K562 (cell line): ENCODE measurements around the gene ACAA2. TPM values are rescaled to one million over a fixed set of nuclear protein-coding genes. Genes with fewer than 3 reads are reported as not detected.

Experiments
- ATAC-seq: fragments of 200-7000 bp; cut with Tn5 transposase; 3 replicates; pipeline ENCODE4 v1.9.1; 2020; ENCODE audit warnings: moderate library complexity
- BruUV-seq: library from RNA; stranded (reverse); fragments of 400-500 nt; replicated peaks from 2 replicates; lab custom pipeline; 2021; lab: Mats Ljungman, UMichigan
- CTCF ChIA-PET: fragments of 300-600 bp; formaldehyde crosslinking; extraction: SDS; loops from one replicate; lab custom pipeline; 2021; ENCODE audit warnings: low intra/inter-chr PET ratio; lab: Yijun Ruan, JAX
- POLR2A ChIA-PET: fragments of 300-600, 350-650 bp; sonication (Branson Sonifier 250); formaldehyde crosslinking; extraction: SDS; loops from one replicate; lab custom pipeline; 2021; ENCODE audit warnings: antibody characterized with exemption, inconsistent platforms; lab: Yijun Ruan, JAX
- DNase-seq, 4 experiments: peaks; one replicate each; pipeline versions ENCODE4 v3.0.0 to v3.0.0-alpha.2; 2011 to 2018; ENCODE audit warnings: low spot score in 3 of 4, mixed read lengths in 3 of 4; ENCODE audit errors: extremely low read depth in 1 of 4
- FAIRE-seq: peaks from 2 replicates; lab custom pipeline; 2011; peaks lifted over from hg19 to GRCh38; lab: Jason Lieb, UNC
- H2AFZ ChIP-seq: 2 replicates; pipeline ENCODE4 v1.6.0; 2011; ENCODE audit warnings: low read depth, low read length, control low read depth, inconsistent platforms
- H3K27ac ChIP-seq: fragments of 200-600 bp; 3 replicates; pipeline ENCODE4 v1.8.0; 2011; ENCODE audit warnings: low read depth, mild to moderate bottlenecking, control low read depth, inconsistent platforms, low read length, moderate library complexity, mixed read lengths; ENCODE audit errors: extremely low read depth
- H3K27me3 ChIP-seq, 2 experiments: fragments of 300-600 bp in 1 of 2; 2 replicates in 1 of 2; 3 replicates in 1 of 2; pipeline versions ENCODE4 v1.6.0 to v1.8.0; 2011; ENCODE audit warnings: inconsistent platforms in 2 of 2, low read length in 2 of 2, mild to moderate bottlenecking in 1 of 2, mixed read lengths in 1 of 2, moderate library complexity in 1 of 2; ENCODE audit not compliant: control insufficient read depth in 2 of 2, insufficient read depth in 2 of 2
- H3K36me3 ChIP-seq: fragments of 300-600 bp; 3 replicates; pipeline ENCODE4 v1.8.0; 2011; ENCODE audit warnings: mild to moderate bottlenecking, low read length, inconsistent platforms; ENCODE audit not compliant: control insufficient read depth, insufficient read depth
- H3K4me1 ChIP-seq, 2 experiments: fragments of 200-600 bp in 1 of 2; replicated peaks in 1 of 2; 2 replicates in 1 of 2; 3 replicates in 1 of 2; pipeline versions ENCODE4 v1.5.1 to v1.8.0; 2011; ENCODE audit warnings: inconsistent platforms in 2 of 2, low read length in 2 of 2, mild to moderate bottlenecking in 1 of 2, mixed read lengths in 1 of 2, moderate library complexity in 1 of 2; ENCODE audit not compliant: control insufficient read depth in 2 of 2, insufficient read depth in 2 of 2
- H3K4me2 ChIP-seq: 2 replicates; pipeline ENCODE4 v1.6.1; 2011; ENCODE audit warnings: low read length, control low read depth, inconsistent platforms, mixed read lengths; ENCODE audit not compliant: insufficient read depth
- H3K4me3 ChIP-seq: fragments of 200-600 bp; sonication (generic), shearing (Covaris generic); 2 replicates; pipeline ENCODE4 v1.5.1; 2016; ENCODE audit warnings: control low read depth, inconsistent platforms
- H3K79me2 ChIP-seq: fragments of 200-600 bp; 3 replicates; pipeline ENCODE4 v1.8.0; 2011; ENCODE audit warnings: low read length, inconsistent platforms; ENCODE audit not compliant: control insufficient read depth, insufficient read depth
- H3K9ac ChIP-seq, 2 experiments: 2 replicates each; pipeline versions ENCODE4 v1.6.0 to v1.6.1; 2011; ENCODE audit warnings: low read depth in 2 of 2, low read length in 2 of 2, control low read depth in 1 of 2, inconsistent platforms in 1 of 2, mild to moderate bottlenecking in 1 of 2, mixed read lengths in 1 of 2; ENCODE audit not compliant: insufficient read depth in 1 of 2
- H3K9me1 ChIP-seq: one replicate; pipeline ENCODE4 v1.6.0; 2011; ENCODE audit warnings: inconsistent platforms, mild to moderate bottlenecking, low read length, moderate library complexity; ENCODE audit not compliant: control insufficient read depth, insufficient read depth
- H3K9me3 ChIP-seq: replicated peaks from 2 replicates; pipeline ENCODE4 v1.5.1; 2011; ENCODE audit warnings: low read depth, low read length, inconsistent platforms; ENCODE audit not compliant: control insufficient read depth, insufficient read depth
- H4K20me1 ChIP-seq: replicated peaks from 2 replicates; pipeline ENCODE4 v1.6.1; 2011; ENCODE audit warnings: low read length, inconsistent platforms, mixed read lengths; ENCODE audit not compliant: control insufficient read depth, insufficient read depth
- CHD2 ChIP-seq: IDR thresholded peaks from 2 replicates; pipeline ENCODE4 v1.6.1; 2011; ENCODE audit warnings: low read depth, low read length
- ELF2 ChIP-seq: fragments of 250-450 bp; sonication (Bioruptor Pico); IDR thresholded peaks from 2 replicates; pipeline ENCODE4 v1.5.0; 2021; ENCODE audit warnings: mild to moderate bottlenecking
- HNRNPK ChIP-seq: fragments of 200-400 bp; formaldehyde crosslinking; IDR thresholded peaks from one replicate; pipeline ENCODE4 v1.6.1; 2018; ENCODE audit warnings: mild to moderate bottlenecking, low read depth, low read length; ENCODE audit not compliant: poor library complexity, severe bottlenecking
- KDM1A ChIP-seq, 2 experiments: fragments of 450-650 bp; IDR thresholded peaks; 2 replicates each; pipeline ENCODE4 v1.6.1; 2016; ENCODE audit warnings: mild to moderate bottlenecking in 2 of 2
- MIER1 ChIP-seq: fragments of 450-650 bp; IDR thresholded peaks from 2 replicates; pipeline ENCODE4 v1.6.1; 2016; ENCODE audit warnings: antibody characterized with exemption, mild to moderate bottlenecking, low read depth
- POLR2H ChIP-seq: IDR thresholded peaks from 2 replicates; pipeline ENCODE4 v1.6.1; 2016; ENCODE audit warnings: missing genetic modification characterization, low read depth, mild to moderate bottlenecking, control low read depth, missing compliant biosample characterization, moderate library complexity
- SMARCA4 ChIP-seq: fragments of 450-650 bp; IDR thresholded peaks from 2 replicates; pipeline ENCODE4 v1.6.1; 2016
- SRF ChIP-seq, 2 experiments: fragments of 250-450, 450-650 bp in 1 of 2; sonication (Bioruptor Pico) in 1 of 2; sonication (generic) in 1 of 2; formaldehyde crosslinking; IDR thresholded peaks; 2 replicates each; pipeline versions ENCODE4 v1.5.0 to v1.5.1; 2020 to 2022; ENCODE audit warnings: mild to moderate bottlenecking in 1 of 2, missing genetic modification reagents in 1 of 2
- ZNF146 ChIP-seq: IDR thresholded peaks from one replicate; pipeline ENCODE4 v1.6.1; 2018; ENCODE audit warnings: missing compliant biosample characterization; ENCODE audit not compliant: unreplicated experiment
- WGBS: fragments of 100-300 bp; shearing (Covaris generic); methylation state at CpG from one replicate; pipeline ENCODE4 v1.1.6; 2016; ENCODE audit warnings: low coverage, mixed read lengths; ENCODE audit not compliant: insufficient coverage; ENCODE audit errors: missing lambda C conversion rate; 5-methylcytosine and 5-hydroxymethylcytosine counted together
- in situ Hi-C: fragments of 300-500 bp; cut with MboI; formaldehyde crosslinking; loops from 4 replicates; pipeline ENCODE4 v1.15.0; 2018; ENCODE audit warnings: inconsistent platforms, mixed read lengths
- intact Hi-C: fragments of 100-400 bp; cut with micrococcal nuclease; formaldehyde crosslinking; loops from 2 replicates; pipeline ENCODE4 v1.14.2; 2022
- polyA plus RNA-seq, 8 experiments: library from polyadenylated mRNA; depleted of rRNA in 4 of 8; stranded (reverse) in 5 of 8; unstranded in 3 of 8; fragments of >200 nt; fragmentation: Nextera tagmentation in 2 of 8; fragmentation: Illumina TruSeq in 1 of 8; extraction: Ambion mirVana in 2 of 8; extraction: Trizol in 1 of 8; gene quantifications; 2 replicates each; pipeline versions ENCODE4 v1.2.1 to v1.2.3, GENCODE V29; 2011 to 2014; ENCODE audit warnings: inconsistent platforms in 1 of 8, missing spikeins in 1 of 8
- total RNA-seq, 7 experiments: library from RNA; depleted of rRNA in 6 of 7; stranded (reverse); fragments of >200 nt in 6 of 7; fragmentation: Illumina TruSeq in 2 of 7; extraction: Trizol in 2 of 7; gene quantifications; 2 replicates each; pipeline versions ENCODE4 v1.2.1 to v1.2.3, GENCODE V29; 2011 to 2021; ENCODE audit warnings: low replicate concordance in 1 of 7
- TF ChIP-seq, protein P1 (sequence below): sonication (generic); formaldehyde crosslinking; IDR thresholded peaks from 2 replicates; pipeline ENCODE4 v1.8.1; 2023; ENCODE audit warnings: mild to moderate bottlenecking, missing genetic modification reagents

The ACAA2 gene
- total and polyA plus RNA-seq, 9 of the 15 experiments (the other 6 are each of a cell fraction or from before 2014, with no cell fraction given), result 13.2 to 31.5 (median 21.7) TPM

DNA sequence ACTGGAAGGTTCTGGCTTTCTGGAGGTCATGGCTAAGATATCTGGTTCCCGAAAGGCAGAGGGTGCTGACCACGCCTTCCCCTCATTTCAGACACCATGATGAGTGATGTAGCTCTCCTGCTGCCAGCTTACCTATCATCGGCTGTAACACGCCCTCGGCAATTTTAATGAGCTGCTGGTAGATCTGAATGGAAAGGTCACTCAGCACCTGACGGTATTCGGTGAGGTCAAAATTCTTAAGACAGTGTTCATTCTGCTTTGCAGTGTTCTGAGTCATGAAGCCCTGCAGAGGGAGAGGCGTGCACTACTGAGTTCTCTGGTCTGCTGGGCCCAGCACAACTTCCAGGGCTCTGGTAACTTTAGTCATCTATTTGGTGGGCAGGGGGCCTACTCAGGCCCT, 25.7 kb upstream of the ACAA2 start:
- no TSS peak for BruUV-seq
- H3K27me3 ChIP-seq, result peaks cover 0 to 7% of the 10 kb centered on the region in 2 experiments; a peak in 3 of 5 replicates
- in situ Hi-C loops, result no loop called here
- no peak overlapping the region for H3K9ac ChIP-seq
- no peak overlapping the region for H3K4me3 ChIP-seq
- DNase-seq, result no peak
- no peak for TF ChIP-seq ZNF146 (CRISPR knock-in tag)
- H3K4me1 ChIP-seq, result no peaks in the 10 kb centered on the region
- H3K9me1 ChIP-seq, result no peaks in the 10 kb centered on the region
- H2AFZ ChIP-seq, result no peak overlapping the region
- 14% methylated on average over 5 of the region's 8 CpGs for WGBS
- ATAC-seq, result no peak
- H3K36me3 ChIP-seq, result no peaks in the 10 kb centered on the region
- no peak overlapping the region for H3K27ac ChIP-seq
- FAIRE-seq, result no peak
- intact Hi-C loops, result no loop called here
- POLR2A ChIA-PET, result no interaction called here
- no peak overlapping the region for H3K4me2 ChIP-seq
- no peaks in the 10 kb centered on the region for H3K79me2 ChIP-seq
- H3K9me3 ChIP-seq, result no peaks in the 10 kb centered on the region
- H4K20me1 ChIP-seq, result no peaks in the 10 kb centered on the region
- CTCF ChIA-PET, result no interaction called here

DNA sequence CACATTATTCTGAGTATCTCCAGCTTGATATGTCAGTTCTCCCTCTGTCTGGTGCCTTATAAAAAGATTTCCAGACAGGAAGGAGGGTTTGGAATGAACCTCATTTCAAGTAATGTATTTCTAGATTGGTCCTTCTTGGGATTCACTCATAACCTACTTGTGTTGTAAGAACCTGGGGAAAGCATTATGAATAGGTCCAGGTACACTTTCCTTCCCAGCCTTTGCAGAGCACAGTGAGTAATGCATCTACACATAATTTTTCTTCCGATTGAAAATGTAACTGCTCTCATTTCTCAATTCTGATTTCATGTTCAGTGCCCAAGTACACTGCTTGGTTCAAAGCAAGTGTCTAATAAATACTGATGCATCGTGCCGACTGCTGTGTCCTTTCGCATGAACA, 25.0 kb upstream of the ACAA2 start:
- no TSS peak for BruUV-seq
- Histone ChIP-seq H2AFZ (no peak overlapping the region), H3K9me1 (no peaks in the 10 kb centered on the region), H3K9ac (no peak overlapping the region), H3K4me1 (no peaks in the 10 kb centered on the region), H4K20me1 (no peaks in the 10 kb centered on the region), H3K79me2 (no peaks in the 10 kb centered on the region), H3K36me3 (no peaks in the 10 kb centered on the region), H3K27ac (no peak overlapping the region), H3K27me3 (peaks cover 0 to 7% of the 10 kb centered on the region in 2 experiments; a peak in 3 of 5 replicates), H3K4me2 (no peak overlapping the region), H3K4me3 (no peak overlapping the region), H3K9me3 (no peaks in the 10 kb centered on the region)
- DNase-seq (no peak), ATAC-seq (no peak), FAIRE-seq (no peak)
- 13% methylated on average over 4 of the region's 4 CpGs for WGBS
- no peak for TF ChIP-seq CHD2
- no peak for TF ChIP-seq POLR2H
- no peak for TF ChIP-seq SMARCA4
- no peak for TF ChIP-seq MIER1
- TF ChIP-seq KDM1A (IDR thresholded peaks at IDR 0.05), result no peak
- TF ChIP-seq SRF (CRISPR knock-in tag; IDR thresholded peaks at IDR 0.05), result no peak
- TF ChIP-seq, protein P1, sequence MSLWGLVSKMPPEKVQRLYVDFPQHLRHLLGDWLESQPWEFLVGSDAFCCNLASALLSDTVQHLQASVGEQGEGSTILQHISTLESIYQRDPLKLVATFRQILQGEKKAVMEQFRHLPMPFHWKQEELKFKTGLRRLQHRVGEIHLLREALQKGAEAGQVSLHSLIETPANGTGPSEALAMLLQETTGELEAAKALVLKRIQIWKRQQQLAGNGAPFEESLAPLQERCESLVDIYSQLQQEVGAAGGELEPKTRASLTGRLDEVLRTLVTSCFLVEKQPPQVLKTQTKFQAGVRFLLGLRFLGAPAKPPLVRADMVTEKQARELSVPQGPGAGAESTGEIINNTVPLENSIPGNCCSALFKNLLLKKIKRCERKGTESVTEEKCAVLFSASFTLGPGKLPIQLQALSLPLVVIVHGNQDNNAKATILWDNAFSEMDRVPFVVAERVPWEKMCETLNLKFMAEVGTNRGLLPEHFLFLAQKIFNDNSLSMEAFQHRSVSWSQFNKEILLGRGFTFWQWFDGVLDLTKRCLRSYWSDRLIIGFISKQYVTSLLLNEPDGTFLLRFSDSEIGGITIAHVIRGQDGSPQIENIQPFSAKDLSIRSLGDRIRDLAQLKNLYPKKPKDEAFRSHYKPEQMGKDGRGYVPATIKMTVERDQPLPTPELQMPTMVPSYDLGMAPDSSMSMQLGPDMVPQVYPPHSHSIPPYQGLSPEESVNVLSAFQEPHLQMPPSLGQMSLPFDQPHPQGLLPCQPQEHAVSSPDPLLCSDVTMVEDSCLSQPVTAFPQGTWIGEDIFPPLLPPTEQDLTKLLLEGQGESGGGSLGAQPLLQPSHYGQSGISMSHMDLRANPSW (CRISPR knock-in tag), result no peak
- no peak for TF ChIP-seq HNRNPK
- TF ChIP-seq ELF2 (CRISPR knock-in tag), result no peak
- ChIA-PET POLR2A (no interaction called here), CTCF (no interaction called here)
- intact Hi-C loops, result no loop called here
- in situ Hi-C loops, result no loop called here
